HFFc6 (cell line): Measurements from ENCODE around the gene CHRM4. TPM values are rescaled to one million over a fixed set of nuclear protein-coding genes. Genes with fewer than 3 reads are reported as not detected.

ENCODE experiments used
- DNase-seq: peaks from one replicate; pipeline ENCODE4 v3.0.0-alpha.2; 2018
- H3K27ac Mint-ChIP-seq: 2 replicates; pipeline ENCODE4 v1.8.0; 2020; ENCODE audit warnings: mild to moderate bottlenecking, mixed read lengths
- H3K27me3 Mint-ChIP-seq: 2 replicates; pipeline ENCODE4 v1.8.0; 2021; ENCODE audit warnings: mild to moderate bottlenecking, moderate library complexity, mixed read lengths; ENCODE audit not compliant: insufficient read depth
- H3K36me3 Mint-ChIP-seq: 2 replicates; pipeline ENCODE4 v1.8.0; 2021; ENCODE audit warnings: low read depth, mixed read lengths
- H3K4me1 Mint-ChIP-seq: 2 replicates; pipeline ENCODE4 v1.8.0; 2020; ENCODE audit warnings: low read depth, mixed read lengths
- H3K4me3 Mint-ChIP-seq: 2 replicates; pipeline ENCODE4 v1.8.0; 2020; ENCODE audit warnings: mild to moderate bottlenecking, moderate library complexity, mixed read lengths
- H3K9me3 Mint-ChIP-seq: 2 replicates; pipeline ENCODE4 v1.8.0; 2020; ENCODE audit warnings: mild to moderate bottlenecking, mixed read lengths
- microRNA-seq: library from miRNA; unstranded; fragments of <30 nt; microRNA quantifications from one replicate; pipeline ENCODE4, GENCODE V29; 2019
- total RNA-seq, 6 experiments: library from RNA; stranded (reverse); fragmentation: NEBNext Ultra II Directional; extraction: Animal tissue kit (Norgen Biotek cat#: 25700); gene quantifications; 2 replicates in 1 of 6; 3 replicates in 5 of 6; pipeline ENCODE4 v1.2.3, GENCODE V29; 2021
- TF ChIP-seq, protein P1 (sequence below): fragments of 200-600 bp; sonication (generic); IDR thresholded peaks from 2 replicates; pipeline ENCODE4 v1.5.0; 2021; ENCODE audit warnings: antibody characterized with exemption, mild to moderate bottlenecking

CHRM4 gene
- total RNA-seq, 6 experiments from 2014 or later: not detected

DNA sequence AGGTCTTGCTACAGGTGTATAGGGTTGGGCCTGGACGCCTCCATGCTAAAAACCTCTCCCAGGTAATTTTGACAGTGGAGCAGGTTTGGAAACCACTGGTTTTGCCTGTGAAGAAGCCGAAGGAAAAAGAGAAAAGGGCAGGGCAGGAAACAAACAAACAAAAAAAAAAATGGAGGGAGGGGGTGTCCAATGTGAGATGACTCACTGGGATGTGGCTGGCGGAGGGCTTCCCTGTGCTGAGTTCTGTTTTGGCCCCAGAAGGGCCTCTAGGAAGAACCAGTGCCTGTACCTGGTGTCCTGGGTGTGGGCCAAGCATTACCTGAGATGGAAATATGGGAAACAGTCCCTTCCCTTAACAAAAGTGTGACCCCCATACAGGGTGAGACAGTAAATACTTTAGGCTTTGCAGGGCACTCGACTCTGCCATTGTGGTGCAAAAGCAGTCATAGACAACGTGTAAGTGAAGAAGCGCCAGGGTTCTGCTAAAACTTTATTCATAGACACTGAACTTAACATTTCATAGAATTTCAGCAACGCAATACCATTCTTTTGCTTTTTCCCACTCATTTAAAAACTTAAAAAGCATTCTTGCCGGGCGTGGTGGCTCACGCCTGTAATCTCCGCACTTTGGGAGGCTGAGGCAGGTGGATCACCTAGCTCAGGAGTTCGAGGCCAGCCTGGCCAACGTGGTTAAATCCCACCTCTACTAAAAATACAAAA, 53.8 kb downstream of the CHRM4 start:
- Mint-ChIP-seq H3K27me3 (peaks cover 24% of the 10 kb centered on the region), H3K4me3 (no peak overlapping the region), H3K9me3 (no peaks in the 10 kb centered on the region), H3K36me3 (no peaks in the 10 kb centered on the region), H3K27ac (no peak overlapping the region), H3K4me1 (peaks cover 23% of the 10 kb centered on the region)
- TF ChIP-seq, protein P1, sequence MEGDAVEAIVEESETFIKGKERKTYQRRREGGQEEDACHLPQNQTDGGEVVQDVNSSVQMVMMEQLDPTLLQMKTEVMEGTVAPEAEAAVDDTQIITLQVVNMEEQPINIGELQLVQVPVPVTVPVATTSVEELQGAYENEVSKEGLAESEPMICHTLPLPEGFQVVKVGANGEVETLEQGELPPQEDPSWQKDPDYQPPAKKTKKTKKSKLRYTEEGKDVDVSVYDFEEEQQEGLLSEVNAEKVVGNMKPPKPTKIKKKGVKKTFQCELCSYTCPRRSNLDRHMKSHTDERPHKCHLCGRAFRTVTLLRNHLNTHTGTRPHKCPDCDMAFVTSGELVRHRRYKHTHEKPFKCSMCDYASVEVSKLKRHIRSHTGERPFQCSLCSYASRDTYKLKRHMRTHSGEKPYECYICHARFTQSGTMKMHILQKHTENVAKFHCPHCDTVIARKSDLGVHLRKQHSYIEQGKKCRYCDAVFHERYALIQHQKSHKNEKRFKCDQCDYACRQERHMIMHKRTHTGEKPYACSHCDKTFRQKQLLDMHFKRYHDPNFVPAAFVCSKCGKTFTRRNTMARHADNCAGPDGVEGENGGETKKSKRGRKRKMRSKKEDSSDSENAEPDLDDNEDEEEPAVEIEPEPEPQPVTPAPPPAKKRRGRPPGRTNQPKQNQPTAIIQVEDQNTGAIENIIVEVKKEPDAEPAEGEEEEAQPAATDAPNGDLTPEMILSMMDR: no peak
- DNase-seq: no peak

DNA sequence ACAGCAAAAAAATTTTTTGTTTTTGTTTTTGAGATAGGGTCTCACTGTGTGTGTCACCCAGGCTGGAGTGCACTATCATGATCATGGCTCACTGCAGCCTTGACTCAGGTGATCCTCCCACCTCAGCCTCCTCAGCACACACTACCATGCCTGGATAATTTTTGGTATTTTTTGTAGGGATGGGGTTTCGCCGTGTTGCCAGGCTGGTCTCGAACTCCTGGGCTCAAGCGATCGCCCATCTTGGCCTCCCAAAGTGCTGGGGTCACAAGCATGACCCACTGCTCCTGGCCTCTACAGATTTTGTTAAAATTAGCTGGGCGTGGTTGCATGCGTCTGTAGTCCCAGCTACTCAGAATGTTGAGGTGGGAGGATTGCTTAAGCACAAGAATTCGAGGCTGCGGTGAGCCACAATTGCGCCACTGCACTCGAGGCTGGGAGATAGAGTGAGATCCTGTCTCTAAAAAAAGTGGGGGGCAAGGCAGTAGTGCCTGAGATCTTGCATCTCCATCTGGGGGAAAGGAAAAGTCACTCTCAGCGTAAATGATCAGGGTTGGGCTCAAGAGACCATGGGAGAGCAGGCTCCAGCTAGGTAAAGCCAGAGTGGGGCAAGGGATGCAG, 54.9 kb downstream of the CHRM4 start:
- Mint-ChIP-seq H3K27ac (no peak overlapping the region), H3K4me1 (peaks cover 18% of the 10 kb centered on the region), H3K27me3 (peaks cover 32% of the 10 kb centered on the region), H3K36me3 (no peaks in the 10 kb centered on the region), H3K4me3 (no peak overlapping the region), H3K9me3 (no peaks in the 10 kb centered on the region)
- DNase-seq: no peak
- TF ChIP-seq, protein P1: no peak

DNA sequence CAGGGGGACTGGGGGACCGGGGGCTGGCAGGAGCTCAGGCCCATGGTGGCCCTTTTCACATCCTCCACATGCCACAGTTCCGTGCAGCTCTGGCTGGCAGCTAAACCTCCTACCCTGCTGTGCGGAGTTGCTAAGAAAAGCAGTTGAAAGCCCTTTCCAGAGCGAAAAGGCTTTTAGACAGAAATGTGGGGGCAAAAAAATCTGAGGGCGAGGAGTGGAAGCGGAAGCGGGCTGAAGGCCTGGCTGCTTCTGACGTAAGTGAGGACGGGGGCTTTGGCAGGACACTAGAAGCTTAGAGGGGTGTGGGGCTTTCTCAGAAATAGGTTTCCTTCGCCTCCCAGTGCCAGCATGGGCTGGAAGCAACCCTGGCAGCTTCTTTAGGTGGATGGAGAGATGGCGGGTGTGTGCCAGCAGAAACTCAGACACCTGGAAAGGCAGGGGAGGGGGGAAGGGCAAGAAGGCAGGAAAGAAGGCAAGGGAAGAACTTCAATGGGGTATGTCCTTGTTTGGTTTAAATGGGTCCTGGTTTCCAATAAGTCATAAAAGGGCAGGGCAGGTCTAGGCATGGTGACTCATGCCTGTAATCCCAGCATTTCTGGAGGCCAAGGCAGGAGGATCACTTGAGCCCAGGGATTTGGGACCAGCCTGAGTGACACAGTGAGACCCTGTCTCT, 55.5 kb downstream of the CHRM4 start:
- TF ChIP-seq, protein P1: no peak

DNA sequence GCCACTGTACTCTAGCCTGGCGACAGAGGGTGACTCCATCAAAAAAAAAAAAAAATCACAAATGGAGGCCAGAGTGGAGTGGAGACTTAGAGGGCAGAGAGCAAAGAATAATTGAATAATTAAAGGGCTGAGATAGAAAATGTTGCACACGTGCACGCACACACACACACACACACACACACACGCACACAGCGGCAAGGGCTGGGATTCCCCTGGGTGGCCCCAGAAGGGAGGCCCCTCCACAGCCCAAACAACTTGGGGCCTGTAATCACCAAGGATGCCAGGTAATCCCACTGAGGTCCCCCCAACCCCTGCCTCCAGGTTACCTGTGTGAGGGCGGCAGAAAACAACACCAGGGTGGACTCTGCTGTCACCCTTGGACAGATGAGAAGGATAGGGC, 56.3 kb downstream of the CHRM4 start:
- H3K9me3 Mint-ChIP-seq: no peaks in the 10 kb centered on the region
- TF ChIP-seq, protein P1: no peak
- no peaks in the 10 kb centered on the region for H3K36me3 Mint-ChIP-seq
- no peak overlapping the region for H3K4me3 Mint-ChIP-seq
- DNase-seq: no peak
- H3K27me3 Mint-ChIP-seq: peaks cover 46% of the 10 kb centered on the region
- H3K27ac Mint-ChIP-seq: no peak overlapping the region
- H3K4me1 Mint-ChIP-seq: peaks cover 25% of the 10 kb centered on the region

More for the DNA sequence above, 55.5 kb downstream of the CHRM4 start:
- H3K27me3 Mint-ChIP-seq: peaks cover 38% of the 10 kb centered on the region
- no peak overlapping the region for H3K27ac Mint-ChIP-seq
- H3K4me1 Mint-ChIP-seq: peaks cover 18% of the 10 kb centered on the region
- no peaks in the 10 kb centered on the region for H3K9me3 Mint-ChIP-seq
- DNase-seq: no peak
- H3K36me3 Mint-ChIP-seq: no peaks in the 10 kb centered on the region
- no peak overlapping the region for H3K4me3 Mint-ChIP-seq

DNA sequence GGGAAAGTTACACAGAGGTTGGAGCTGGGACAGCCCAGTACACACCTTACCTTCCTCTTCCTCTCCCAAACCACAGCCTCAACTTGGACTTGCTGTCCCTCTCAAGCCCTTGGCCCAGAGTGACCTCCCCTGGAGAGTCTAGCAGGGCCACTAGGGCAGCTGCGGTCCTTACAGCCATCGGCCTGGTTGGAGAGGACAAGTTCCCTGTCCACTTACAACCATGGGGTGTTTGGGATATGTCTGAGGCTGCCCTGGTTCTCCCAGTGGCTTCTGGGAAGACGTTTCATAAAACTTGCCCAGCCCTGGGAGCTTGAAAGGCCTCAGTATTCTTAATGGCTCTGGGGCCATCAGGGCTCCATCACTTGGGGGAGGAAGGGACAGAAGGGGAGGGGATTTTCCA, 57.4 kb downstream of the CHRM4 start:
- no peaks in the 10 kb centered on the region for H3K9me3 Mint-ChIP-seq
- H3K4me3 Mint-ChIP-seq: no peak overlapping the region
- H3K27ac Mint-ChIP-seq: no peak overlapping the region
- H3K27me3 Mint-ChIP-seq: peaks cover 51% of the 10 kb centered on the region
- no peak for DNase-seq
- peaks cover 25% of the 10 kb centered on the region for H3K4me1 Mint-ChIP-seq
- no peaks in the 10 kb centered on the region for H3K36me3 Mint-ChIP-seq
- TF ChIP-seq, protein P1: no peak

Small RNAs within 50 kb of the gene (microRNA-seq; reads per million reads assigned to microRNA genes)
- not detected for gene MIR4688

Other genes with a start within 250 kb of the CHRM4 start
- gene CREB3L1, start 114.1 kb downstream of the CHRM4 start, total RNA-seq: 100 to 1,000 TPM; 282 to 328 (median 310) TPM
- gene DGKZ, start 44.3 kb downstream of the CHRM4 start, total RNA-seq: 10 to 100 TPM; 40.4 to 49.8 (median 46.2) TPM
- 10 to 100 TPM in 5 of 6 experiments, 1 to 10 TPM in 1; 9.7 to 22.9 (median 18.9) TPM for gene MDK, start 10.1 kb downstream of the CHRM4 start, total RNA-seq
- gene AMBRA1, start 202.2 kb upstream of the CHRM4 start, total RNA-seq: 10 to 100 TPM; 23.2 to 25.9 (median 24.4) TPM
- gene HARBI1, start 225.5 kb upstream of the CHRM4 start, total RNA-seq: 1 to 10 TPM; 3.8 to 5.2 (median 4.7) TPM
- gene ATG13, start 225.8 kb upstream of the CHRM4 start, total RNA-seq: 10 to 100 TPM; 64.2 to 94.0 (median 85.3) TPM